Natural killer cell (primary cell): ENCODE results near the gene ACP7. TPM values are rescaled to one million over a fixed set of nuclear protein-coding genes. Genes with fewer than 3 reads are reported as not detected.

Source experiments
- ATAC-seq, 3 donors: fragments of 150-1000 bp in 2 of 3; fragments of 200-7000 bp in 1 of 3; cut with Tn5 transposase; 1 replicate in 1 of 3; 2 replicates in 2 of 3; pipeline ENCODE4 v1.10.0; 2021; ENCODE audit warnings: mild to moderate bottlenecking in 2 of 3, moderate library complexity in 2 of 3
- DNase-seq, 2 donors: peaks; one replicate each; pipeline versions ENCODE4 v3.0.0 to v3.0.0-alpha.2; 2013 to 2021; ENCODE audit warnings: mixed read lengths in 1 of 2
- H3K27ac ChIP-seq: one replicate; pipeline ENCODE4 v1.5.1; 2013; ENCODE audit warnings: mild to moderate bottlenecking, low read length
- H3K27me3 ChIP-seq: one replicate; pipeline ENCODE4 v1.6.1; 2013; ENCODE audit warnings: low read length; ENCODE audit not compliant: control insufficient read depth, insufficient read depth
- H3K36me3 ChIP-seq: one replicate; pipeline ENCODE4 v1.6.1; 2013; ENCODE audit warnings: low read length; ENCODE audit not compliant: control insufficient read depth, insufficient read depth
- H3K4me1 ChIP-seq: one replicate; pipeline ENCODE4 v1.6.1; 2013; ENCODE audit warnings: low read length; ENCODE audit not compliant: control insufficient read depth, insufficient read depth
- H3K4me3 ChIP-seq: one replicate; pipeline ENCODE4 v1.5.1; 2013; ENCODE audit warnings: low read length
- H3K9me3 ChIP-seq: one replicate; pipeline ENCODE4 v1.6.1; 2013; ENCODE audit warnings: low read length; ENCODE audit not compliant: control insufficient read depth, insufficient read depth
- H3K27ac Mint-ChIP-seq, 2 donors: one replicate each; pipeline ENCODE4 v1.8.0; 2022; ENCODE audit warnings: mild to moderate bottlenecking in 2 of 2, mixed read lengths in 2 of 2, moderate library complexity in 1 of 2
- H3K27me3 Mint-ChIP-seq, 2 donors: one replicate each; pipeline ENCODE4 v1.8.0; 2022; ENCODE audit warnings: low read depth in 2 of 2, mixed read lengths in 2 of 2
- H3K36me3 Mint-ChIP-seq: one replicate; pipeline ENCODE4 v1.8.0; 2022; ENCODE audit warnings: mixed read lengths
- H3K4me1 Mint-ChIP-seq, 2 donors: one replicate each; pipeline ENCODE4 v1.8.0; 2022; ENCODE audit warnings: mixed read lengths in 2 of 2
- H3K4me3 Mint-ChIP-seq: one replicate; pipeline ENCODE4 v1.8.0; 2022; ENCODE audit warnings: mild to moderate bottlenecking, moderate library complexity, mixed read lengths
- H3K9me3 Mint-ChIP-seq, 2 donors: one replicate each; pipeline ENCODE4 v1.8.0; 2022; ENCODE audit warnings: mixed read lengths in 2 of 2
- WGBS: methylation state at CpG from one replicate; pipeline ENCODE4 v1.1.7; 2013; ENCODE audit warnings: missing lambda C conversion rate; ENCODE audit not compliant: insufficient coverage; 5-methylcytosine and 5-hydroxymethylcytosine counted together
- intact Hi-C: fragments of 100-400 bp; cut with micrococcal nuclease; formaldehyde crosslinking; loops from one replicate; pipeline ENCODE4 v1.14.2; 2022
- total RNA-seq, 4 donors: library from RNA; stranded (reverse); fragments of 120-200 nt in 1 of 4; gene quantifications; one replicate each; pipeline versions ENCODE4 v1.2.3 to v1.2.4, GENCODE V29; 2013 to 2022
- TF ChIP-seq, protein P1 (sequence below): fragments of 200-600 bp; IDR thresholded peaks from one replicate; pipeline ENCODE4 v1.8.0; 2022; ENCODE audit warnings: antibody characterized with exemption

Gene ACP7
- total RNA-seq, 3 donors from 2014 or later (not counting 1 experiment from before 2014, with no cell fraction given) = not detected

DNA sequence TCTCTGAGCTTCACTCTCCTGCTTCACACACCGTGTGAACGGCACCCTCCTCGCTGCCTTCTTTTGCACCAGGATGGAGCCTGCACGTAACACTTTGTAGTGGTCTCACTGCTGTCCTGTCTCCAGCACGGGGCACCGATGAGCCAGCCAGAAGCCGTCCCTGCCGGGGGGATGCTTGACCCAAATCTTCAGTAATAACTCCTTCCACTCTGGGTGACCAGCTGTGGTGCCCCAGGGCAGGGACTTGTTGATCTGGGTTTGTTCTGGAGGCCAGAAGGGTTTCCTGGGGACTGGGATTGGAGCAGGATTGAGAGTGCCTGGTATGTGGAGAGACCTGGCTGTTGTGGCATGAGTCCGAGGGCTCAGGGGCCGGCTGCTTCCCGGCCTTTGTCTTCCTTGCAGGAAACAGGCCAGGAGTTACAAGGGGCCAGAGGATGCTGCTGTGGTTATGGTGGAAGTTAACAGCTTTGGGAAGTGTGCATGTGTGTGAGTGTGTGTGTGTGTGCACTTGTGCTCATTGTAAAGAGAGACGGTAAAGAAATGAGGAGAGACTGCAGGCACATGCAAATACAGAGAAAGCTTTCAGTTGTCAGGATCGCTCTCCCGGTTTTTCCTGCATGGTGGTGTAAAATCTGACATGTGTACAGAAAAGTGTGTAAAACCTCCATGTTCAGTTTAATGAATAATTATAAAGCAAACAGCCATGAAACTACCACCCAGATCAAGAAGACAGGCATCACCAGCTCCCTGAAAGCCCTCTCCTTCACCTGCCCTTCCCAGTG lies 60.3 kb downstream of the ACP7 start:
- H3K4me1 Mint-ChIP-seq = peaks cover 54 to 59% of the 10 kb centered on the region in 2 donors

DNA sequence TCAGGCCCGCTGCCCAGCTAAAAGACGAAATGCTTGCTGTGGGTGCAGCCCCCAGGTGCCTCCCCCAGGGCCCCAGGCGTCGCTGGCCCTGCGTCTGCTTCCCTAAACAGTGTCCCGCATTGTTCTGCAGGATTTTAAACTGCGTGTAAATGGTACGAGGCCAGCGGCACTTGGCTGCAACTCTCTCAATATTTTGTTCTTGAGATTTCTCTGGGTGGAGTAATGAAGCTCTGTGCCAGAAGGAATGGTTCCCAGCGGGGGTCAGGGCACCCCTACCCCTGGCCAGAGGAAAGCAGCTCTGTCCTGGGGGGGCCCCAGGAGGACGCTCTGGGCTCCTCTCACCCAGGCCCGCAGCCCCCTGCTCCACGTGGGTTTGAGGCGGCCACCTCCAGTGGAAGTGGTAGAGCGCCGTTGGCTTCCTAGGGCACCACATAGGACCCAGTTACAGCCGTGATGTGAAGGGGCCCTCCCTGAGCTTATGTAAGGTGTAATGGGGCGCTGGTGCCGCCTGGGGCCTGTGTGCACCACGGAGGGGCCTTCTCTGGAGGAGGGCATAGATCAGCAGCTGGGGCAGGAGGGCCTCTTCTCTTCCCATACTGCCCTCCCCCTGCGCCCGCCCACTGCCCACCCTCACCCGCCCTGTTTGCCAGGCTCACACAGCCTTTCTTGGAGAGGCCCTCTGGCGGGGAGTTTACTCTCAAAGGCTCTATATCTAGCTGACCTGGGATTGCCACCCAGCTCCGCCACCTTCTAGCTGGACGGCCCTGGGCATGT lies 61.2 kb downstream of the ACP7 start:
- Histone ChIP-seq H3K9me3 (no peaks in the 10 kb centered on the region), H3K27me3 (no peaks in the 10 kb centered on the region), H3K27ac (no peak overlapping the region), H3K4me1 (peaks cover 18% of the 10 kb centered on the region), H3K36me3 (no peaks in the 10 kb centered on the region), H3K4me3 (no peak overlapping the region)
- TF ChIP-seq, protein P1, sequence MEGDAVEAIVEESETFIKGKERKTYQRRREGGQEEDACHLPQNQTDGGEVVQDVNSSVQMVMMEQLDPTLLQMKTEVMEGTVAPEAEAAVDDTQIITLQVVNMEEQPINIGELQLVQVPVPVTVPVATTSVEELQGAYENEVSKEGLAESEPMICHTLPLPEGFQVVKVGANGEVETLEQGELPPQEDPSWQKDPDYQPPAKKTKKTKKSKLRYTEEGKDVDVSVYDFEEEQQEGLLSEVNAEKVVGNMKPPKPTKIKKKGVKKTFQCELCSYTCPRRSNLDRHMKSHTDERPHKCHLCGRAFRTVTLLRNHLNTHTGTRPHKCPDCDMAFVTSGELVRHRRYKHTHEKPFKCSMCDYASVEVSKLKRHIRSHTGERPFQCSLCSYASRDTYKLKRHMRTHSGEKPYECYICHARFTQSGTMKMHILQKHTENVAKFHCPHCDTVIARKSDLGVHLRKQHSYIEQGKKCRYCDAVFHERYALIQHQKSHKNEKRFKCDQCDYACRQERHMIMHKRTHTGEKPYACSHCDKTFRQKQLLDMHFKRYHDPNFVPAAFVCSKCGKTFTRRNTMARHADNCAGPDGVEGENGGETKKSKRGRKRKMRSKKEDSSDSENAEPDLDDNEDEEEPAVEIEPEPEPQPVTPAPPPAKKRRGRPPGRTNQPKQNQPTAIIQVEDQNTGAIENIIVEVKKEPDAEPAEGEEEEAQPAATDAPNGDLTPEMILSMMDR = no peak
- WGBS = 56% methylated on average over 26 of the region's 26 CpGs
- ATAC-seq = peak in 1 of 3 donors; percentile 27
- Mint-ChIP-seq H3K27ac (peak overlapping the region in 1 of 2 donors; percentile 57), H3K9me3 (no peaks in the 10 kb centered on the region), H3K27me3 (no peaks in the 10 kb centered on the region), H3K36me3 (no peaks in the 10 kb centered on the region), H3K4me1 (peaks cover 58 to 68% of the 10 kb centered on the region in 2 donors), H3K4me3 (no peak overlapping the region)
- DNase-seq = no peak
- intact Hi-C loops = no loop called here

More for the DNA sequence above, 60.3 kb downstream of the ACP7 start:
- Mint-ChIP-seq H3K27me3 (no peaks in the 10 kb centered on the region), H3K36me3 (no peaks in the 10 kb centered on the region), H3K27ac (peak overlapping the region in 1 of 2 donors; percentile 57), H3K4me3 (no peak overlapping the region), H3K9me3 (no peaks in the 10 kb centered on the region)
- Histone ChIP-seq H3K27ac (no peak overlapping the region), H3K36me3 (no peaks in the 10 kb centered on the region), H3K4me3 (no peak overlapping the region), H3K27me3 (no peaks in the 10 kb centered on the region), H3K4me1 (peaks cover 14% of the 10 kb centered on the region), H3K9me3 (no peaks in the 10 kb centered on the region)
- 46% methylated on average over 14 of the region's 14 CpGs for WGBS
- TF ChIP-seq, protein P1 = no peak
- ATAC-seq (peak in 2 of 3 donors; percentile 31 to 43), DNase-seq (no peak)
- intact Hi-C loops = no loop called here

DNA sequence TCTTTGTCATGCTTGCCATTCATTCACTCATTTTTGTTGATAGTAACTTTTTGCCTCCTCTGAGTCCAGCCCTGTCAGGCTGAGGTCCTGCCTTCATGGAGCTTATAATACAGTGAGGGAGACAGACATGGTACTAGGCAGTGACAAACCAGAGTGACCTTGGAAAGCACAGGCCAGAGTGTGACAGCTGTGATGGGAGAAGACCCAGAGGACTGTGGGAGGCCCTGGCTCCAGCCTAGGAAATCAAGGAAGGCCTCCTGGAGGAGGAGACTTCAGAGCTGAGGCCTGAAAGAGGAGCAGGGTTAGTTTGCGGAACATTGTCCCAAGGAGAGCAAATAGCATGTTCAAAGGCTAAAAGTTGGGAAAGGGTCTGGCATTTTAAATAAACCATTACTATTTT lies 61.9 kb downstream of the ACP7 start:
- H3K27me3 ChIP-seq = no peaks in the 10 kb centered on the region
- Mint-ChIP-seq H3K36me3 (no peaks in the 10 kb centered on the region), H3K27me3 (no peaks in the 10 kb centered on the region), H3K9me3 (no peaks in the 10 kb centered on the region), H3K4me3 (no peak overlapping the region), H3K4me1 (peaks cover 64 to 72% of the 10 kb centered on the region in 2 donors), H3K27ac (no peak overlapping the region)
- TF ChIP-seq, protein P1 = no peak
- intact Hi-C loops = no loop called here
- peaks cover 26% of the 10 kb centered on the region for H3K4me1 ChIP-seq
- no peak overlapping the region for H3K4me3 ChIP-seq
- WGBS = no CpG with 5 or more reads among the region's 1 CpG
- no peaks in the 10 kb centered on the region for H3K36me3 ChIP-seq
- no peak for ATAC-seq
- DNase-seq = no peak
- H3K9me3 ChIP-seq = no peaks in the 10 kb centered on the region
- H3K27ac ChIP-seq = no peak overlapping the region
